PC-9 (cell line): ENCODE data around the gene HSD17B14.

Experiments used
- EZH2 ChIP-seq: fragments of 200-600 bp; sonication (generic); IDR thresholded peaks from 2 replicates; pipeline ENCODE4 v1.8.0; 2017; ENCODE audit warnings: antibody characterized with exemption, low read depth
- TF ChIP-seq, protein P1 (sequence below): fragments of 200-600 bp; sonication (generic); conservative IDR thresholded peaks from 2 replicates; pipeline ENCODE4 v1.6.1; 2017; ENCODE audit warnings: mixed run types, antibody characterized with exemption, mild to moderate bottlenecking, moderate library complexity

DNA sequence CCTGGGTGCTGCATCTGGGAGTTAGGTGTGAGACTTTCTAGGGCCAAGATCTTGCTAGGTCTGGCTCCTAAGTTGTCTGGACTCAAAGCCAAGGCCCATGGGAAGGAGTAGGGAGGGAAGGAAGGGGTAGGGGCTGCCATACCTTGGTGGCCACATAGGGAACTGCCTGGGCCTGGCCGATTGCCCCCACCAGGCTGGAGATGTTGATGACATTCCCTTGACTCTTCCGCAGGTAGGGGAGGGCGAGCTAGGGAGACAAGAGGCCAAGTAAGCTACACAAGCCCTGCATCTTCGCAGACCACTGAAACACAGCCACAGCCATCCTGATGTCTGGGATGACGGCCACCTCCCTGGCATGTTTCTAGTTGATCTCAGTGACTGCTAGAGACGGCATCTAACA lies 21.4 kb downstream of the HSD17B14 start:
- TF ChIP-seq, protein P1, sequence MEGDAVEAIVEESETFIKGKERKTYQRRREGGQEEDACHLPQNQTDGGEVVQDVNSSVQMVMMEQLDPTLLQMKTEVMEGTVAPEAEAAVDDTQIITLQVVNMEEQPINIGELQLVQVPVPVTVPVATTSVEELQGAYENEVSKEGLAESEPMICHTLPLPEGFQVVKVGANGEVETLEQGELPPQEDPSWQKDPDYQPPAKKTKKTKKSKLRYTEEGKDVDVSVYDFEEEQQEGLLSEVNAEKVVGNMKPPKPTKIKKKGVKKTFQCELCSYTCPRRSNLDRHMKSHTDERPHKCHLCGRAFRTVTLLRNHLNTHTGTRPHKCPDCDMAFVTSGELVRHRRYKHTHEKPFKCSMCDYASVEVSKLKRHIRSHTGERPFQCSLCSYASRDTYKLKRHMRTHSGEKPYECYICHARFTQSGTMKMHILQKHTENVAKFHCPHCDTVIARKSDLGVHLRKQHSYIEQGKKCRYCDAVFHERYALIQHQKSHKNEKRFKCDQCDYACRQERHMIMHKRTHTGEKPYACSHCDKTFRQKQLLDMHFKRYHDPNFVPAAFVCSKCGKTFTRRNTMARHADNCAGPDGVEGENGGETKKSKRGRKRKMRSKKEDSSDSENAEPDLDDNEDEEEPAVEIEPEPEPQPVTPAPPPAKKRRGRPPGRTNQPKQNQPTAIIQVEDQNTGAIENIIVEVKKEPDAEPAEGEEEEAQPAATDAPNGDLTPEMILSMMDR: no peak
- no peak for TF ChIP-seq EZH2
